T-helper 9 cell (primary cell): Measurements from ENCODE around the gene TMC2.
"Not testable (repeated sequence)": the region's sequence is repeated elsewhere in the genome, so short reads cannot be mapped to it uniquely, and the experiment has no call there.

Experiments
- DNase-seq: peaks from one replicate; pipeline ENCODE4 v3.0.0-alpha.2; 2020

The TMC2 gene

GRCh38 chr20:2524709-2525506 is 11.5 kb upstream of the TMC2 start:
- peak; percentile 32 for DNase-seq

GRCh38 chr20:2526218-2526583 is 10.2 kb upstream of the TMC2 start:
- not testable (repeated sequence) for DNase-seq

GRCh38 chr20:2527762-2528161 is 8.6 kb upstream of the TMC2 start:
- no peak for DNase-seq

GRCh38 chr20:2528671-2529271 is 7.6 kb upstream of the TMC2 start:
- DNase-seq: no peak

GRCh38 chr20:2533118-2533517 is 3.3 kb upstream of the TMC2 start:
- DNase-seq: no peak

GRCh38 chr20:2535711-2536559 is 438 bp upstream of the TMC2 start:
- DNase-seq: no peak

- no peak for DNase-seq
These were observed 728 bp downstream of the TMC2 start for GRCh38 chr20:2537101-2537500.

- no peak for DNase-seq
These were observed 2.0 kb downstream of the TMC2 start for GRCh38 chr20:2538356-2538755.

GRCh38 chr20:2538931-2539720 is 2.8 kb downstream of the TMC2 start:
- DNase-seq: no peak

- DNase-seq: no peak
These were observed 5.6 kb downstream of the TMC2 start for GRCh38 chr20:2541940-2542339.

GRCh38 chr20:2542361-2542760 is 6.0 kb downstream of the TMC2 start:
- no peak for DNase-seq

GRCh38 chr20:2544211-2544610 is 7.8 kb downstream of the TMC2 start:
- no peak for DNase-seq

GRCh38 chr20:2545594-2545993 is 9.2 kb downstream of the TMC2 start:
- no peak for DNase-seq

- no peak for DNase-seq
These were observed 21.7 kb downstream of the TMC2 start for GRCh38 chr20:2557873-2558580.

- no peak for DNase-seq
These were observed 22.4 kb downstream of the TMC2 start for GRCh38 chr20:2558581-2559278.

- DNase-seq: no peak
These were observed 22.9 kb downstream of the TMC2 start for GRCh38 chr20:2559279-2559626.

GRCh38 chr20:2559651-2560050 is 23.3 kb downstream of the TMC2 start:
- no peak for DNase-seq

GRCh38 chr20:2563116-2563515 is 26.7 kb downstream of the TMC2 start:
- no peak for DNase-seq

GRCh38 chr20:2564406-2564805 is 28.0 kb downstream of the TMC2 start:
- DNase-seq: no peak

GRCh38 chr20:2575682-2576081 is 39.3 kb downstream of the TMC2 start:
- no peak for DNase-seq

GRCh38 chr20:2576317-2576727 is 39.9 kb downstream of the TMC2 start:
- DNase-seq: no peak
